Activated CD4-positive, alpha-beta memory T cell treated with anti-CD3 and anti-CD28 coated beads, Interleukin-2, amount 10 ng/mL, durations not matched to agents 7 days and 5 days (primary cell): Measurements from ENCODE around the gene SUN5. TPM values are rescaled to one million over a fixed set of nuclear protein-coding genes. Genes with fewer than 3 reads are reported as not detected.

ENCODE experiments used
- CTCF ChIA-PET: fragments of 350-600 bp; sonication (Branson Sonifier 250); formaldehyde crosslinking; loops from one replicate; lab custom pipeline; 2021; ENCODE audit warnings: antibody characterized with exemption, inconsistent platforms; lab: Charles Lee
- POLR2A ChIA-PET: fragments of 350-600 bp; sonication (Branson Sonifier 250); formaldehyde crosslinking; loops from one replicate; lab custom pipeline; 2021; ENCODE audit warnings: antibody characterized with exemption; lab: Charles Lee
- DNase-seq: peaks from one replicate; pipeline ENCODE4 v3.0.0-alpha.2; 2020
- H3K27ac Mint-ChIP-seq: one replicate; pipeline ENCODE4 v1.8.0; 2021; ENCODE audit warnings: mild to moderate bottlenecking, mixed read lengths
- H3K27me3 Mint-ChIP-seq: one replicate; pipeline ENCODE4 v1.8.0; 2021; ENCODE audit warnings: mixed read lengths
- H3K36me3 Mint-ChIP-seq: one replicate; pipeline ENCODE4 v1.8.0; 2021; ENCODE audit warnings: low read depth, mixed read lengths
- H3K4me1 Mint-ChIP-seq: one replicate; pipeline ENCODE4 v1.8.0; 2021; ENCODE audit warnings: mixed read lengths
- H3K4me3 Mint-ChIP-seq: one replicate; pipeline ENCODE4 v1.8.0; 2021; ENCODE audit warnings: mild to moderate bottlenecking, mixed read lengths
- H3K9me3 Mint-ChIP-seq: one replicate; pipeline ENCODE4 v1.8.0; 2021; ENCODE audit warnings: mixed read lengths
- total RNA-seq, 2 experiments: library from RNA; stranded (reverse); gene quantifications; one replicate each; pipeline ENCODE4 v1.2.3, GENCODE V29; 2021

The SUN5 gene
- total RNA-seq, 2 experiments from 2014 or later, result not detected

DNA sequence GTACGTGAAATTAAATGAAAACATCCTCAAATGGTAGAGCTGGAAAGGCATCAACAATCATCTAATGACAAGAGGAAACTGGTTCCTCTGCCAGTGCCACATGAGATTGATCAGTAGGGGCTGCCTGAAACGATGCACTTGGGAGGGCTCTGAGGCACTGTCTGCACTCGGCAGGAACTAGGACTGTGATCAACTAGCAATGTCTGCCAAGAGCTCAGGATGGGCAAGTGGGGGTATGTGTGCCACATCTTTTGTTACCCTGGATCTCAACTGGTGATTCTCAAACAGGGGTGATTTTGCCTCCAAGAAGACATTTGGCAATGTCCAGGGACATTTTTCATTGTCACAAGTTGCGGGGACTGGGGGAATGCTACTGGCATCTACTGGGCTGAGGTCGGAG is 29.1 kb upstream of the SUN5 start:
- Mint-ChIP-seq H3K4me1 (no peaks in the 10 kb centered on the region), H3K36me3 (no peaks in the 10 kb centered on the region), H3K9me3 (no peaks in the 10 kb centered on the region), H3K27ac (no peak overlapping the region), H3K27me3 (no peaks in the 10 kb centered on the region), H3K4me3 (no peak overlapping the region)
- ChIA-PET POLR2A (no interaction called here), CTCF (no interaction called here)
- no peak for DNase-seq

DNA sequence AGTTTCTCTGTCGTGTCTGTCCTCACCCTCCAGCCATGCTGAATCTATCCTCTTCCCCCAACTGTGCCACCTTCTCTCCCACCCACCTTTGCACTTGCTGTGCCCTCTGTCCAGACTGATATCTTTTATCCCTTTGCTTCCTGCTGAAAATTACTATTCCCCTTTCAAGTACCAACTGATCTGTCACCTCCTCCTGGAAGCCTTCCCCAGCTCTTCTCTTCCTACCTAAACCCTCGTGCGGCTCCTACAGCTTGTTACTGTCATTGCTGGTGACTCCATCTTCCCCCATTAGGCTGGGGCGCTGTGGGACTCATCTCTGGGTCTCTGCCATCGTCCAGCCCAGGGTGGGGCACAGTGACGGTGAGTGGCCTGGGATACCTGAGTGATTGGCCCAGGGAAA is 28.3 kb upstream of the SUN5 start:
- CTCF ChIA-PET, result no interaction called here
- Mint-ChIP-seq H3K9me3 (no peaks in the 10 kb centered on the region), H3K36me3 (no peaks in the 10 kb centered on the region), H3K27ac (no peak overlapping the region), H3K4me1 (no peaks in the 10 kb centered on the region), H3K27me3 (no peaks in the 10 kb centered on the region), H3K4me3 (no peak overlapping the region)
- no peak for DNase-seq
- POLR2A ChIA-PET, result no interaction called here

DNA sequence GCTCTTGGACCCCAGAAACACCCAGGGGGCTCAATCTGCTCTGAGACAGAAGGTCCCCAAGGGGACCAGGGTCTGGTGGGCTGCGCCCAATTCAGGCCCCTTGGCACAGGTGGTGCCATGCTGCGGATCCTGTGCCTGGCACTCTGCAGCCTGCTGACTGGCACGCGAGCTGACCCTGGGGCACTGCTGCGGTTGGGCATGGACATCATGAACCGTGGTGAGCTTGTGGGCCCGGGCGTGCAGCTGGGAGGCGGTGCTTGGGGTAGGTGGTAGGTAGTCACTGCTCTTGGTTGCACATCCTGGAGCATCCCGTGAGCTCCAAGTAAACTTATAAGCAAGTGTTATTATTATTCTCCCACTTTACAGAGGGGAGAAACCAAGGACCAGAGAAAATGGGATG is 27.3 kb upstream of the SUN5 start, which contains the start of gene BPIFB6:
BPIFB6 (plus strand) TSS at position 118 of the 400 bp plus-strand sequence; CDS start at position 118, 0 bp downstream.
- DNase-seq, result no peak
- no peaks in the 10 kb centered on the region for H3K4me1 Mint-ChIP-seq
- no peaks in the 10 kb centered on the region for H3K36me3 Mint-ChIP-seq
- H3K27me3 Mint-ChIP-seq, result no peaks in the 10 kb centered on the region
- no peak within 1 kb of the TSS for H3K4me3 Mint-ChIP-seq
- H3K27ac Mint-ChIP-seq, result no peak within 1 kb of the TSS
- ChIA-PET POLR2A (no interaction called here), CTCF (no interaction called here)
- H3K9me3 Mint-ChIP-seq, result no peaks in the 10 kb centered on the region

DNA sequence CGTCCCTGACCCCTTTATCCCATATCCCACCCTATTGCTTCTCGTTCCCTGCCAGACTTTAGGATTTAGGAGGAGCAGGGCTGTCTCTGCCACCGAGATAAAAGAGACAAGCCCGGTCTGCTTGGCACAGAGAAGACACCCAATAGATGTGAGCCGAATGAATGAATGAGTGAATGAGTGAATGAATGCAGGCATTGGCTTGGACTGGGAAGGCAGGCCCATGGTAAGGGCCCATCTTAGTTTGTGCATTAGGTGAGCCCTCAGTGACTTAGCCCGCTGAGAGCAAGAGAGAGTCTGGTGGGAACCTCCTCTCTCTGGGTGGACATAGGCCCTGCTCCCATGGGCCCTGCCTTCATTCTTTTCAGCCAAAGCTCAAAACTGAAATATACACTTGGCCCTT is 26.3 kb upstream of the SUN5 start:
- no peak for DNase-seq
- Mint-ChIP-seq H3K27ac (no peak overlapping the region), H3K27me3 (no peaks in the 10 kb centered on the region), H3K4me1 (no peaks in the 10 kb centered on the region), H3K9me3 (no peaks in the 10 kb centered on the region), H3K36me3 (no peaks in the 10 kb centered on the region), H3K4me3 (no peak overlapping the region)
- ChIA-PET POLR2A (no interaction called here), CTCF (no interaction called here)

DNA sequence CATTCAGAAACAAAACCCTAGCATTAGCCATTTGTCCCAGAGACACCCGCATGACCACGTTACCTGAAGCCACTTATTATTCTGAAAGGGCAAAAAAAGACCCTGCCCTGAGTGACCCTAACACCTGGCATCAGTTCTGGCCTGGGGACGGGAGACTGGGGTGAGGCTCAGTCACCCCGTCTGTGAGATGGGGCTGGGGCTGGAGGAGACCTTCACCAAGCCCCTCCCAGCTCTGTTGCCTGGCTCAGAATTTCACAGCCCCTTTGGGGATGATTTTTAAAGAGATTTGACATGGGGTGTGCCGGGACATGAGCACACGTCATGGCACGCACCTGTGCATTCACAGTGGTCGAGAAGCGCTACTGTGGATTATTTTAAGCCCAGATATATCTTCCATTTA is 25.8 kb upstream of the SUN5 start:
- no peaks in the 10 kb centered on the region for H3K4me1 Mint-ChIP-seq
- CTCF ChIA-PET, result no interaction called here

DNA sequence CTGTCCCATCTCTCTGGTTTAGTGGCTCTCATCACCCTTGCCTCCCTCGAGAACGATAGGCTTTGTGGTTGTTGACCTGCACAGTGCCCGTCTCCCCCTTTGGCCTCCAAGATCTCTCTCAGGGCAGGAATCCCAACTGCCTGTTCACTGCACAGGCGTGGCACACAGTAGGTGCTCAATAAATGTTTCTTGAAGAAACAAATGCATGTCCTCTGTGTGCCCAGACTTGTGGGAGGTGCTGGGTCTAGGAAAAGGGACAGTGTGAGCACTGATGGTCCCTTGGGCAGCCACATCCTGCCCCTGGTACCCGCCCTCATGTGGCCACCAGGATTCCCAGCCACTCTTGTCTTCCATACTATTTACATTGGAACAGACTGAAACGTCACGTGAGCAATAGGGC is 24.6 kb upstream of the SUN5 start:
- Mint-ChIP-seq H3K27me3 (no peaks in the 10 kb centered on the region), H3K36me3 (no peaks in the 10 kb centered on the region), H3K4me1 (no peaks in the 10 kb centered on the region), H3K9me3 (no peaks in the 10 kb centered on the region), H3K4me3 (no peak overlapping the region), H3K27ac (no peak overlapping the region)
- no peak for DNase-seq
- ChIA-PET POLR2A (no interaction called here), CTCF (no interaction called here)

More for the DNA sequence above, 25.8 kb upstream of the SUN5 start:
- no peak for DNase-seq
- Mint-ChIP-seq H3K27ac (no peak overlapping the region), H3K36me3 (no peaks in the 10 kb centered on the region), H3K27me3 (no peaks in the 10 kb centered on the region), H3K4me3 (no peak overlapping the region), H3K9me3 (no peaks in the 10 kb centered on the region)
- POLR2A ChIA-PET, result no interaction called here

DNA sequence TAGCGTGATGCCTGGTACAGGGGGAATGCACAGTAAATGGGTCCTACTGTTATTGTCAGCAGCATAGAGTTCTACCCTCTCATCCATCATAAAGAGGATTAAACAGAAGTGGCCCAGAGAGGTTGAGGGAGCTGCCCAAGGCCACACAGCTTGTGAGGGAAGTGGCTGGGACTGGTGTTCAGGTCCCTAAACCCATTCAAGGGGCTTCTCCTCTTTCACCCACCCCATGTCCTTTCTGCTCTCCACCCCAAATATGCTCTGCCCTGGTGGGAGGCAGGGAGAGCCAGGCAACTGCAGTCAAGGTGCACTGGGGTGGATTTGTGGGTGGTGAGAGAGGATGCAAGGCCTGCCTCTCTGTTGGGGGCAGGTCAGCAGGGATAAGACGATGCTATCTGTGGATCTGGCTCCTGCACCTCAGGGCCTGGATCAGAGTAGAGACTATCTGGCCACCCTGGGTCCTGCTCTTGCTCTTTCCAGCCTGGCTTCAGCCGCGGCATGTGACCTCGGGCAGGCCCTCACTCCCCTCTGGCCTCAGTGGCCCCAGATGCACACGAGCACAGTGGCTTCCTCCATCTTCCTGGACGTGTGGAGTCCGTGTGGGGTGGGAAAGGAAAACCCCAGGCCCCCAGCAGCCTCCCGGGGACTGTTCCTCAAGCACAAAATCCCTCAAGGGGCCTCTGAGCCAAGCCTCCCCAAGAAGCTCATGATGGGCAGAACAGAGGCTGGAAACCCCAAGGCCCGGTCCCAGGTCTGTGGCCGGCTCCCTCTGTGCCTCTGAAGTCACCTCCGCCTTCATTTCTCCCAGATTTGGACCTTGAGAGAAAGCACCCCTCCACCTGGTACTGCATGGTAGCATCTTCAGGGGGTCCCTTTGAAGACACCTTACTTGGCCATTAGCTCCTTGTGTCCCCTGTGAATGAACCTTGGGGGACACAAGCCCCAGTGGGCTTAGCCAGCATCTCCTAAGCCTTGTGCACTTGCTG is 23.8 kb upstream of the SUN5 start:
- ChIA-PET POLR2A (no interaction called here), CTCF (no interaction called here)
- H3K4me3 Mint-ChIP-seq, result no peak overlapping the region
- no peaks in the 10 kb centered on the region for H3K4me1 Mint-ChIP-seq
- no peaks in the 10 kb centered on the region for H3K9me3 Mint-ChIP-seq
- no peak overlapping the region for H3K27ac Mint-ChIP-seq
- no peaks in the 10 kb centered on the region for H3K36me3 Mint-ChIP-seq
- no peak for DNase-seq
- H3K27me3 Mint-ChIP-seq, result no peaks in the 10 kb centered on the region

DNA sequence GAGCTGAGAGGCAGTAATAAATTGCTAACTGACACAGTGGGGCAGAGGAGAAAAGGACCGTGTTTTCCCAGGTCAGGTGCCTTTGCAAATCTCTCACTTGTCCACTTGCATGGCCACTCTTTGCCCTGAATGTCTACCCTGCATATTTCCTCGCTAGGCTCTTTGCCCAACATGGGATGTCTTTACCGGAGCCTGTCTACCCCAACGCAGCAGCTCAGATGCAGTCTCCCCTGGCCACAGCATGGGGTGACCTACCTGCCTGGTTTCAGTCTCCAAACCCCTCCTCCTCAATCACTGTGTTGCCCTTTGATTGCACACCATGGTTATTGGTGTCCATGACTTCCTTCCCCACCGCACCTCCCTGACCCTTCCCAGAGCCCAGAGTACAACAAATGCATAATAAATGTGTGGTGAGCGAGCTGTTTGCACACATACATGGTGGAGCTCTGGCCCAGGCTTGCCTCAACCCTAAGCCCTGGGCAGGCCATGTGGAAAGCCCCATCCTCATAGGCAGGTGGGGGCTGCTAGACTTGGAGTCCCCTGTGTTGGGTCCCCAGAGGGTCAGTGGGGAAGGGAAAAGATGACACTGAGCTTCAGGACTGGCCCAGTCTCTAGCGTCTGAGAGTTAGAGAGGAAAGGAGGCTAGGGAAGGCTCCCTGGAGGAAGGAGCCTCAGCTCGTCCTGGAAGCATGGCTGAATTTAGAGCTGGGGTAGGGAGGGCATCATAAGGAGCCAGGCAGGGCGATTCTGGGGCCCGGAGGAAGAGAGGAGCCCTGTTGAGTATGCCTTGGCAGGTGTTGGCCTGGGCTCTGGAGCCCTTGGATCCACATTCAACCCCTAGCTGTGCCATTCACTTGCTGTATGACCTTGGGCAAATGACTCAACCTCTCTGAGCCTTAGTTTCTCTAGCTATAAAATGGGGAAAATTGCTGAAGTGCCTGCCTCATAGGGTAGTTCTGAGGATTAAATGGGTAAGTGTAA is 22.8 kb upstream of the SUN5 start:
- DNase-seq, result no peak
- ChIA-PET CTCF (interaction anchor here (0.5 kb wide), 1 partner anchor 770 kb away, joined by 3 read pairs; no protein-coding TSS in a partner anchor), POLR2A (no interaction called here)
- H3K4me3 Mint-ChIP-seq, result no peak overlapping the region
- no peak overlapping the region for H3K27ac Mint-ChIP-seq
- no peaks in the 10 kb centered on the region for H3K36me3 Mint-ChIP-seq
- H3K4me1 Mint-ChIP-seq, result no peaks in the 10 kb centered on the region
- H3K9me3 Mint-ChIP-seq, result no peaks in the 10 kb centered on the region
- no peaks in the 10 kb centered on the region for H3K27me3 Mint-ChIP-seq

DNA sequence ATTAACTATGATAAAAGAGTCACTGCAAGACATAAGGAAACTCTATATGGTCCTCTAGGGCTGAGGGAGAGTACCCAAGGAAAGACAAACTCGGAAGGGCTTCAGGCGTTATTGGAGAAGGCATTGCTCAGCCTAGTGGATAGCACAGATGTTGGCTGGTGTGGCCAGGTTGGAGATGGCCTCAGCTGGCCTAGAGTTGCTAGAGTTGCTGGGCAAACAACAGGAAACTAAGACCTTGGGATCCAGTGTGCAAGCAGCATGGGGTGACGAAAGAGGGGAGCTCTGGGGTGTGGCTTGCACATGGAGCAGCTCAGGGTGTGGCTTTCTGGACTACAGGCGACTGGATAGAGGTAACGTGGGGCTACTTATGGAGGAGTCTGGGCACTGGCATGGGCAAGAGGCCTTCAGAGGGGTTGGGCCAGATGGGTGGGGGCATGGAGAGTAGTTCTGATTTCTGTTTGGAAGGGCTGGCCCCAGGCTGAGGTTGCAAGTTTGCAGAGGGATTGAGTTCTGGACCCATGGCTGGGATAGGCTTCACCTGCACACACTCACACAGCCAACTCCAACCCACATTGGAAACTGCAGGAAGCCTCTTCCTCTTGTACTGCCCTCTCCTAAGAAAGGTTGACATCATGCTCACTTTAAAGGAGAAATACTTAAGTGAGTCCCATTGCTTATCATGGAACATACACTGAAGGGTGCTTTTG is 22.0 kb upstream of the SUN5 start:
- H3K4me1 Mint-ChIP-seq, result no peaks in the 10 kb centered on the region
- POLR2A ChIA-PET, result no interaction called here
- no peaks in the 10 kb centered on the region for H3K27me3 Mint-ChIP-seq

DNA sequence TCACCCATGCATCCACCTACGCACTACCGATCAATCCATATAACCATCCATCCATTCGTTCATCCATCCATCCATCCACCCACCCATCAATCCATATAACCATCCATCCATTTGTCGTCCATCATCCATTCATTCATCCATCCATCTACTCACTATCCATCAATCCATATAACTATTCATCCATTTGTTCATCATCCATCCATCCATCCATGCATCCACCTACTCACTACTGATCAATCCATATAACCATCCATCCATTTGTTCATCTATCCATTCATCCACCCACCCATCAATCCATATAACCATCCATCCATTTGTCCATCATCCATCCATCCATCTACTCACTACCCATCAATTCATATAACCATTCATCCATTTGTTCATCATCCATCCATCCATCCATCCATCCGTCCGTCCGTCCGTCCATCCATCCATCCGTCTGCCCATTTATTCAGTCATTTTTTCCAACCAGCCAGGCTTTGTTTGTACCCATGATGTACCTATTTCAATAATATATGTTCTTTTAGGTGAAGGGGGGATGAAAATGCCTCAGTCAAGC is 21.2 kb upstream of the SUN5 start:
- Mint-ChIP-seq H3K4me3 (no peak overlapping the region), H3K9me3 (no peaks in the 10 kb centered on the region), H3K36me3 (no peaks in the 10 kb centered on the region), H3K27ac (no peak overlapping the region), H3K4me1 (no peaks in the 10 kb centered on the region), H3K27me3 (no peaks in the 10 kb centered on the region)
- no peak for DNase-seq
- ChIA-PET CTCF (no interaction called here), POLR2A (no interaction called here)

More for the DNA sequence above, 22.0 kb upstream of the SUN5 start:
- no peak for DNase-seq
- Mint-ChIP-seq H3K27ac (no peak overlapping the region), H3K4me3 (no peak overlapping the region), H3K9me3 (no peaks in the 10 kb centered on the region), H3K36me3 (no peaks in the 10 kb centered on the region)
- CTCF ChIA-PET, result interaction anchor here (0.5 kb wide), 1 partner anchor 769 kb away, joined by 3 read pairs; no protein-coding TSS in a partner anchor

DNA sequence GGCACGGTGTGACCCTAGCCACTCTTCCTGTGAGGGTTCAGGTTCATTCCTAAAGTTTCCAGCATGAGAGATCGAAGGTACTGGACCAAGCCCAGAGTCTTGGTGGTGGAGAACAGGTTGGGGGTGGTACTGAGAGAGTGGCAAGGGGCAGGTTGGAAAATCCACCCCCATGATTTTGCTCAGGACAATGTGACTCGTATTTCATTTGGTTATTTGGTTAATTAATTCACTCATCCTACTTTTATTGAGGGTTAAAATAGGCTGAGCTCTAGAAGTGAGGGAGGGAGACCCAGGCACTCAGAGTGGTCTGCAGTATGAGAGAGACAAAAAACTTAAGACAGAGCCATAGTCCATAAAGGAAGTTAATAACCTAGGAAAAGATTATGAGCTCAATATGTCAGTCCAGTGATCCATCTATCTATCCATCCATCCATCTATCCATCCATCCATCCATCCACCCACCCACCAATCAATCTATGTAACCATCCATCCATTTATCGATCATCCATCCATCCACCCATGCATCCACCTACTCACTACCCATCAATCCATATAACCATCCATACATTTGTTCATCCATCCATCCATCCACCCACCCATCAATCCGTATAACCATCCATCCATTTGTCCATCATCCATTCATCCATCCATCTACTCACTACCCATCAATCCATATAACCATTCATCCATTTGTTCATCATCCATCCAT is 20.5 kb upstream of the SUN5 start:
- ChIA-PET POLR2A (no interaction called here), CTCF (no interaction called here)

DNA sequence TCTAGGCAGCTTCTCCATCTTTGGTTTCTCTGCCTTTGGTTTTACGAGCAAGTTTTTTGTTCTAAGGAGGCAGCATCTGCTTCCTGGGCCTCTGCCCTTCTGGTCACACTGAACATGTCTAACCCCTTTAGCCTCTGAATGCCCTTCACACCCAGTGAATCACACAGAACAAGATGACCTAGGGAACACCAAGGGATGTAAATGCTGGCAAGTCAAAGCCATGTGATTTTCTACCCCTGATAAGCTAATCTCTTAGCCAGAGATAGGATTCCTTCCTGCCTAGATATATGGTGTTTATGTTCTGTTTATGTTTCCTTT is 20.0 kb upstream of the SUN5 start:
- H3K27me3 Mint-ChIP-seq, result no peaks in the 10 kb centered on the region

More for the DNA sequence above, 20.5 kb upstream of the SUN5 start:
- no peak overlapping the region for H3K4me3 Mint-ChIP-seq
- H3K27me3 Mint-ChIP-seq, result no peaks in the 10 kb centered on the region
- no peak for DNase-seq
- H3K27ac Mint-ChIP-seq, result no peak overlapping the region
- no peaks in the 10 kb centered on the region for H3K36me3 Mint-ChIP-seq
- H3K4me1 Mint-ChIP-seq, result no peaks in the 10 kb centered on the region
- no peaks in the 10 kb centered on the region for H3K9me3 Mint-ChIP-seq

More for the DNA sequence above, 20.0 kb upstream of the SUN5 start:
- Mint-ChIP-seq H3K4me3 (no peak overlapping the region), H3K4me1 (no peaks in the 10 kb centered on the region), H3K9me3 (no peaks in the 10 kb centered on the region), H3K36me3 (no peaks in the 10 kb centered on the region), H3K27ac (no peak overlapping the region)
- ChIA-PET POLR2A (no interaction called here), CTCF (no interaction called here)
- DNase-seq, result no peak
